ENCODE data around the gene NXPH3. TPM values are rescaled to one million over a fixed set of nuclear protein-coding genes. Genes with fewer than 3 reads are reported as not detected.

NXPH3 gene
- total and polyA plus RNA-seq, 2 donors (not counting 3 experiments of a cell fraction or from before 2014, with no cell fraction given): 1.7 to 2.0 TPM

DNA sequence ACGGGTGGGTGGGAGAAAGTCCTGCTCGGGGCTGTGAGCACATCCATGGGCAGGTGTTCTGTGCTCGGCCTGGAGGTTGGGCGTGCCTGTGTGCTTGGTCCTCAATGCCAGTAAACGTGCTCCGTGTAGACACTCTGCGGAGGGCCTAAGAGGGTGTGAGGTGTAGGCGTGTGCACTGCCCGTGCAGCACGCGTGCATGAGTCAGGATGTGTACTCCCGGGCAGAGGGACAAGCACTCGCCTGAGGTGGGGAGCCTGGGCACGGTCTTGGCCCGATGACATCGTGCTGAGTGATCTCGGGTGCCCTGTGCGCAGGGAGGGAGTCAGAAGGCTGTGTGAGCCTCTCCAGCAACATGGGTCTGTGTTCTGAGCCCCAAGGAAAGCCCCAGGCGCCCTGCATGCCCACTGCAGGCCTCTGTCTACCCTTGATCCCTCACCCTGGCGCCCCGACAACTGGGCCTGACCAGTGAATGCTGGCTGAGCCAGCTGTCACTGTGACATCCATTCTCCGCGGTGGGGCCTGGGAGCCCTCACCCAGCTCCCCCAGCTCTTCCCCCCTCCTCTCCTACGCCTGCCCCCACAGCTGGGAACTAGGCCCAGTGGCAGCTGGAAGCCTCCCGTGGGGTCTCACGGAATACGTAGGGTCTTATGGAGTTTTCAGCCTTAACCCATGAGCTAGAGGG lies 23.5 kb upstream of the NXPH3 start:
- Histone ChIP-seq H4K20me1 (replicated peaks; ENCODE audit: control insufficient read depth, extremely low read depth, insufficient read depth, low read length) (no peaks in the 10 kb centered on the region), H3K9me1 (replicated peaks; ENCODE audit: control insufficient read depth, extremely low read depth, insufficient read depth, low read length) (no peaks in the 10 kb centered on the region), H3K9ac (replicated peaks; ENCODE audit: extremely low read depth, insufficient read depth, low read length) (no peak overlapping the region), H3K27ac (ENCODE audit: insufficient read depth, low read depth, low read length) (no peak overlapping the region), H2AFZ (ENCODE audit: low read depth, low read length) (no peak overlapping the region), H3K9me3 (replicated peaks; ENCODE audit: control insufficient read depth, insufficient read depth, low read length) (no peaks in the 10 kb centered on the region), H3K4me3 (replicated peaks in 1 of 3; ENCODE audit: insufficient read depth in 1 of 3, low read depth in 1 of 3, low read length in 3 of 3) (no peak overlapping the region), H3K27me3 (ENCODE audit: control insufficient read depth in 2 of 2, insufficient read depth in 2 of 2, low read length in 2 of 2) (no peaks in the 10 kb centered on the region), H3K4me2 (ENCODE audit: insufficient read depth, low read length) (no peak overlapping the region), H3K4me1 (ENCODE audit: control insufficient read depth, extremely low read depth, insufficient read depth, low read length) (peaks cover 2% of the 10 kb centered on the region), H3K79me2 (ENCODE audit: control insufficient read depth, insufficient read depth, low read length) (no peaks in the 10 kb centered on the region), H3K36me3 (ENCODE audit: control insufficient read depth in 2 of 2, extremely low read depth in 1 of 2, insufficient read depth in 2 of 2, low read length in 2 of 2) (no peaks in the 10 kb centered on the region)
- DNase-seq (ENCODE audit: low read depth, low spot score) (no peak), FAIRE-seq (no peak)
- ChIA-PET POLR2A (interaction anchor here (0.6 kb wide), 1 partner anchor 103 kb away, joined by 10 read pairs; no protein-coding TSS in a partner anchor), CTCF (interaction anchor here (0.6 to 2.4 kb wide), 3 partner anchors 16 to 145 kb away, joined by 3 to 9 read pairs (median 3); no protein-coding TSS in a partner anchor)
- BruUV-seq (replicated peaks): no TSS peak
- TF ChIP-seq MYC (IDR thresholded peaks at IDR 0.05; ENCODE audit: low read depth, low read length): no peak
- TF ChIP-seq, protein P1, sequence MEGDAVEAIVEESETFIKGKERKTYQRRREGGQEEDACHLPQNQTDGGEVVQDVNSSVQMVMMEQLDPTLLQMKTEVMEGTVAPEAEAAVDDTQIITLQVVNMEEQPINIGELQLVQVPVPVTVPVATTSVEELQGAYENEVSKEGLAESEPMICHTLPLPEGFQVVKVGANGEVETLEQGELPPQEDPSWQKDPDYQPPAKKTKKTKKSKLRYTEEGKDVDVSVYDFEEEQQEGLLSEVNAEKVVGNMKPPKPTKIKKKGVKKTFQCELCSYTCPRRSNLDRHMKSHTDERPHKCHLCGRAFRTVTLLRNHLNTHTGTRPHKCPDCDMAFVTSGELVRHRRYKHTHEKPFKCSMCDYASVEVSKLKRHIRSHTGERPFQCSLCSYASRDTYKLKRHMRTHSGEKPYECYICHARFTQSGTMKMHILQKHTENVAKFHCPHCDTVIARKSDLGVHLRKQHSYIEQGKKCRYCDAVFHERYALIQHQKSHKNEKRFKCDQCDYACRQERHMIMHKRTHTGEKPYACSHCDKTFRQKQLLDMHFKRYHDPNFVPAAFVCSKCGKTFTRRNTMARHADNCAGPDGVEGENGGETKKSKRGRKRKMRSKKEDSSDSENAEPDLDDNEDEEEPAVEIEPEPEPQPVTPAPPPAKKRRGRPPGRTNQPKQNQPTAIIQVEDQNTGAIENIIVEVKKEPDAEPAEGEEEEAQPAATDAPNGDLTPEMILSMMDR (IDR thresholded peaks at IDR 0.05; ENCODE audit: extremely low read depth in 1 of 2, insufficient read depth in 1 of 2, low read depth in 1 of 2, low read length in 2 of 2): no peak
- TF ChIP-seq JUN (IDR thresholded peaks at IDR 0.05; ENCODE audit: borderline replicate concordance, insufficient read depth, insufficient read length, low read depth): no peak
- TF ChIP-seq FOS (IDR thresholded peaks at IDR 0.05; ENCODE audit: borderline replicate concordance, insufficient read depth, low read length): no peak
- TF ChIP-seq GATA2 (IDR thresholded peaks at IDR 0.05; ENCODE audit: insufficient read depth, insufficient read length, low read depth, low read length): no peak
- intact Hi-C loops (cut with micrococcal nuclease): no loop called here
- dilution Hi-C loops (cut with MboI; ENCODE audit: extremely low pct_ligation_motif_present, low sequenced_read_pairs): no loop called here

Data from endothelial cell of umbilical vein (primary cell).